Prostate gland (tissue), 2 donors: ENCODE results near the gene ANTXR1.

Experiments
- CTCF ChIP-seq, 4 experiments: fragments of 200-600 bp in 2 of 4; fragments of 450-650 bp in 2 of 4; sonication (generic) in 2 of 4; IDR thresholded peaks; 1 replicate in 3 of 4; 2 replicates in 1 of 4; pipeline ENCODE4 v1.5.1; 2016 to 2019; ENCODE audit warnings: antibody characterized with exemption in 4 of 4, mild to moderate bottlenecking in 2 of 4, moderate library complexity in 2 of 4
- POLR2A ChIP-seq: fragments of 450-650 bp; IDR thresholded peaks from one replicate; pipeline ENCODE4 v1.6.1; 2016; ENCODE audit warnings: antibody characterized with exemption, mild to moderate bottlenecking
- POLR2AphosphoS5 ChIP-seq: sonication (generic); formaldehyde crosslinking; IDR thresholded peaks from one replicate; pipeline ENCODE4 v1.6.1; 2017; ENCODE audit warnings: antibody characterized with exemption

- TF ChIP-seq CTCF (IDR thresholded peaks at IDR 0.05) (no peak), POLR2A (no peak), POLR2AphosphoS5 (no peak)
Measured at GRCh38 chr2:69053416-69053965, 40.5 kb downstream of the ANTXR1 start.
